ENCODE measurements around the gene ZNF337.

ZNF337 gene

DNA sequence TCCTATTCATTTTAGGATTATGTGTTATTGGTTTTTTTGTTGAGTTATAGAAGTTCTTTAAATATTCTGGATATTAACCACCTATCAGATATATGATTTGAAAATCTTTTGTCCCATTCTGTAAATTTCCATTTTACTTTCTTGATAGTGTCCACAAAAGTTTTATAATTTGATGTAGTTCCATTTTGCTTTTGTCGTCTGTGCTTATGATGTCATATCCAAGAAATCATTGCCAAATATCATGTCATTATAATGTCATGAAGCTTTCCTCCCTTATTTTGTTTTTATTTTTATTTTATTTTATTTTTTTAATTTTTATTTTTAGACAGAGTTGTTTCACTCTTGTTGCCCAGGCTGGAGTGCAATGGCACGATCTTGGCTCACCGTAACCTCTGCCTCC is 51.8 kb downstream of the ZNF337 start:
- TF ChIP-seq TEAD4 (IDR thresholded peaks at IDR 0.05): no peak
- TF ChIP-seq TCF12 (IDR thresholded peaks at IDR 0.05; ENCODE audit: low read depth): no peak
- TF ChIP-seq, protein P1, sequence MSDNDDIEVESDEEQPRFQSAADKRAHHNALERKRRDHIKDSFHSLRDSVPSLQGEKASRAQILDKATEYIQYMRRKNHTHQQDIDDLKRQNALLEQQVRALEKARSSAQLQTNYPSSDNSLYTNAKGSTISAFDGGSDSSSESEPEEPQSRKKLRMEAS (IDR thresholded peaks at IDR 0.05): no peak
- no peak for TF ChIP-seq NFIC (IDR thresholded peaks at IDR 0.05)
- TF ChIP-seq CREB1 (IDR thresholded peaks at IDR 0.05; ENCODE audit: low read depth): no peak
- TF ChIP-seq CEBPB (IDR thresholded peaks at IDR 0.05): no peak
- no peak for TF ChIP-seq ZBTB7A (IDR thresholded peaks at IDR 0.05; ENCODE audit: low read depth)
- no peak for TF ChIP-seq EP300 (IDR thresholded peaks at IDR 0.05; ENCODE audit: borderline replicate concordance)
- TF ChIP-seq, protein P2, sequence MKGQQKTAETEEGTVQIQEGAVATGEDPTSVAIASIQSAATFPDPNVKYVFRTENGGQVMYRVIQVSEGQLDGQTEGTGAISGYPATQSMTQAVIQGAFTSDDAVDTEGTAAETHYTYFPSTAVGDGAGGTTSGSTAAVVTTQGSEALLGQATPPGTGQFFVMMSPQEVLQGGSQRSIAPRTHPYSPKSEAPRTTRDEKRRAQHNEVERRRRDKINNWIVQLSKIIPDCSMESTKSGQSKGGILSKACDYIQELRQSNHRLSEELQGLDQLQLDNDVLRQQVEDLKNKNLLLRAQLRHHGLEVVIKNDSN (IDR thresholded peaks at IDR 0.05): no peak
- TF ChIP-seq TAF1 (IDR thresholded peaks at IDR 0.05; ENCODE audit: low read depth): no peak
- TF ChIP-seq FOXM1 (IDR thresholded peaks at IDR 0.05; ENCODE audit: borderline replicate concordance, low read depth): no peak
- no peak for TF ChIP-seq RAD21 (IDR thresholded peaks at IDR 0.05; ENCODE audit: low read depth)
- no peak for TF ChIP-seq YY1 (IDR thresholded peaks at IDR 0.05; ENCODE audit: low read depth)
- TF ChIP-seq EGR1 (IDR thresholded peaks at IDR 0.05): no peak
- TF ChIP-seq, protein P3, sequence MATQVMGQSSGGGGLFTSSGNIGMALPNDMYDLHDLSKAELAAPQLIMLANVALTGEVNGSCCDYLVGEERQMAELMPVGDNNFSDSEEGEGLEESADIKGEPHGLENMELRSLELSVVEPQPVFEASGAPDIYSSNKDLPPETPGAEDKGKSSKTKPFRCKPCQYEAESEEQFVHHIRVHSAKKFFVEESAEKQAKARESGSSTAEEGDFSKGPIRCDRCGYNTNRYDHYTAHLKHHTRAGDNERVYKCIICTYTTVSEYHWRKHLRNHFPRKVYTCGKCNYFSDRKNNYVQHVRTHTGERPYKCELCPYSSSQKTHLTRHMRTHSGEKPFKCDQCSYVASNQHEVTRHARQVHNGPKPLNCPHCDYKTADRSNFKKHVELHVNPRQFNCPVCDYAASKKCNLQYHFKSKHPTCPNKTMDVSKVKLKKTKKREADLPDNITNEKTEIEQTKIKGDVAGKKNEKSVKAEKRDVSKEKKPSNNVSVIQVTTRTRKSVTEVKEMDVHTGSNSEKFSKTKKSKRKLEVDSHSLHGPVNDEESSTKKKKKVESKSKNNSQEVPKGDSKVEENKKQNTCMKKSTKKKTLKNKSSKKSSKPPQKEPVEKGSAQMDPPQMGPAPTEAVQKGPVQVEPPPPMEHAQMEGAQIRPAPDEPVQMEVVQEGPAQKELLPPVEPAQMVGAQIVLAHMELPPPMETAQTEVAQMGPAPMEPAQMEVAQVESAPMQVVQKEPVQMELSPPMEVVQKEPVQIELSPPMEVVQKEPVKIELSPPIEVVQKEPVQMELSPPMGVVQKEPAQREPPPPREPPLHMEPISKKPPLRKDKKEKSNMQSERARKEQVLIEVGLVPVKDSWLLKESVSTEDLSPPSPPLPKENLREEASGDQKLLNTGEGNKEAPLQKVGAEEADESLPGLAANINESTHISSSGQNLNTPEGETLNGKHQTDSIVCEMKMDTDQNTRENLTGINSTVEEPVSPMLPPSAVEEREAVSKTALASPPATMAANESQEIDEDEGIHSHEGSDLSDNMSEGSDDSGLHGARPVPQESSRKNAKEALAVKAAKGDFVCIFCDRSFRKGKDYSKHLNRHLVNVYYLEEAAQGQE (IDR thresholded peaks at IDR 0.05; ENCODE audit: low read depth): no peak

DNA sequence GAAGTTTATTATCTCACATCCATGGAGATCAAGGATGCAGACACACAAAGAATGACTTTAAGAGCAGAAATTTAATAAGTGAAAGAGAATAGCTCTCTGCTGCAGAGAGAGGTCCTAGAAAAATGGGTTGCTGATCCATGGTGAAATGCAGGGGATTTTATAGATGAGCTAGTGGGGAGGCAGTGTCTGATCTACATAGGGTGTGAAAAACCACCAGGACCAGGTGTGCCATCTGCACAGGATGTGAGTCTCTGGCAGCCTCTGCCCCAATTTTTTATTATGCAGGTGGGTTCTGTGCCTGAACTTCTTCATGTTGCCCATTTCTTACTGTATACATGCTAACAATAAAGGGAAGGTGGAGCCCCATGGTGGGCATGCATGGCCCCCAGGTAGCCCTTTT is 52.9 kb downstream of the ZNF337 start:
- TF ChIP-seq FOXM1 (IDR thresholded peaks at IDR 0.05; ENCODE audit: borderline replicate concordance, low read depth) (no peak), EGR1 (IDR thresholded peaks at IDR 0.05) (no peak), TEAD4 (IDR thresholded peaks at IDR 0.05) (no peak), CEBPB (IDR thresholded peaks at IDR 0.05) (no peak), TCF12 (IDR thresholded peaks at IDR 0.05; ENCODE audit: low read depth) (no peak), TAF1 (IDR thresholded peaks at IDR 0.05; ENCODE audit: low read depth) (no peak), YY1 (IDR thresholded peaks at IDR 0.05; ENCODE audit: low read depth) (no peak), ZBTB7A (IDR thresholded peaks at IDR 0.05; ENCODE audit: low read depth) (no peak), NFIC (IDR thresholded peaks at IDR 0.05) (no peak)
- TF ChIP-seq, protein P1 (IDR thresholded peaks at IDR 0.05): no peak
- TF ChIP-seq, protein P2 (IDR thresholded peaks at IDR 0.05): no peak
- TF ChIP-seq, protein P3 (IDR thresholded peaks at IDR 0.05; ENCODE audit: low read depth): no peak

DNA sequence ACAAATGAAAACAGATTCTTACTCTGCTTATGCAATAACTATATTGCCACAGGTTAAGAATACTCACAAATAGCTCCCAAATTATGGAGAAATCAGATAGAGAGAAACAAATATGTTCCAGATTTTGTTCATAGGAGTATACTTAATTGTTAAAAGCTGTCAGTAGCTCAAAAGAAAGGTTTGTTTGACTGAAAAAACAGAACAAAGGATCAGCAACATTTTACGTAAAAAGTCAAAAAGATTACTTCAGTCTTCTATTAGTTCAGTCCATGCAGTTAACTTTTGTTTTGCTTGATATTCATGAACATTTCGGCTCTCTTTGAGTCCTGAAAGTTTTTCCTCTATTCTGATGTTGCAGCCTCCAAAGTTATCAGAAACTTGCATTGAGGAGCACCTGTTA is 59.4 kb downstream of the ZNF337 start:
- TF ChIP-seq, protein P3 (IDR thresholded peaks at IDR 0.05; ENCODE audit: low read depth): no peak

DNA sequence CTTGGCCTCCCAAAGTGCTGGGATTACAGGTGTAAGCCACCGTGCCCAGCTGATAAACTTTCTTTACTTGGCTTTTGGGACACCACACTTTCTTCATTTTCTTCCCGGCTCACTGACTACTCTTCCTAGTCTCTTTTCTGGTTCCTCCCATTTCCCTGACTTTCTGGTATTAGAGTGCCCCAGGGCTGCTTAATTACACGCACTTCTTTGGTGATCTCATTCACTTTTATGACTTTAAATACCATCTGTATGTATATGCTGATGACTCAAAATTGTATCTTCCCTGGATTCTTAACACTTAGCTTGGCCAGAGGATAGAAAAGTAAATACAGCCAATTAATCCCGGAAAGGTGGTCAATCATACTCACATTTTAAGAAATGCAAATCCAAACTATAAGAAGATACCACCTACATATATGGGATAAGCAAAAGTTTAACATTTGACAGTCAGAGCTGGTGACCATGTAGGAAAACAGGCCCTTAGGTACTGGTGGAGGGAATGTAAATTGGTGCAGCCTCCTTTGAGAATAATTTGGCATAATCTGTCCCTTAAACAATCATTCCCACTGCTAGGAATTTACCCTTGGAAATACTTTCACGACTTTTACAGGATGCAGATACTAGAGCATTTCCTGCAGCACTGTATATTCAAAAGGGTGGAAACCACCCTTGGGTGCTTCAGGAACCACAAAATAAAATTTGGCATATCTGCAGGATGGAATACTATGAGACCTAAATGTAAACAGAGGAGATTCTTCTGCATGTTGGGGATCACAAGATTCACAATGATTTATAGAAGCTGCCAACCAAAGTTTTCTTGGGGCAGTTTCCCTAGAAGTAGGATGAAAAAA is 63.5 kb downstream of the ZNF337 start:
- TF ChIP-seq TAF1 (IDR thresholded peaks at IDR 0.05; ENCODE audit: low read depth) (no peak), CREB1 (IDR thresholded peaks at IDR 0.05; ENCODE audit: low read depth) (no peak), TCF12 (IDR thresholded peaks at IDR 0.05; ENCODE audit: low read depth) (no peak), TEAD4 (IDR thresholded peaks at IDR 0.05) (no peak), ZBTB7A (IDR thresholded peaks at IDR 0.05; ENCODE audit: low read depth) (no peak), EP300 (IDR thresholded peaks at IDR 0.05; ENCODE audit: borderline replicate concordance) (no peak), EGR1 (IDR thresholded peaks at IDR 0.05) (no peak), RAD21 (IDR thresholded peaks at IDR 0.05; ENCODE audit: low read depth) (no peak), NFIC (IDR thresholded peaks at IDR 0.05) (no peak), FOXM1 (IDR thresholded peaks at IDR 0.05; ENCODE audit: borderline replicate concordance, low read depth) (no peak), CEBPB (IDR thresholded peaks at IDR 0.05) (no peak)
- TF ChIP-seq, protein P2 (IDR thresholded peaks at IDR 0.05): no peak
